Mesendoderm (in vitro differentiated cells): ENCODE results near the gene ZFP1.

Experiments
- DNase-seq: peaks from one replicate; pipeline ENCODE4 v3.0.0; 2013
- H2AK5ac ChIP-seq: 2 replicates; pipeline ENCODE4 v1.6.1; 2013; ENCODE audit warnings: low read length, inconsistent platforms
- H2BK120ac ChIP-seq: 2 replicates; pipeline ENCODE4 v1.6.1; 2013; ENCODE audit warnings: low read depth, mild to moderate bottlenecking, low read length, moderate library complexity, mixed read lengths
- H2BK15ac ChIP-seq: replicated peaks from 2 replicates; pipeline ENCODE4 v1.6.1; 2013; ENCODE audit warnings: low read depth, mild to moderate bottlenecking, moderate library complexity
- H2BK5ac ChIP-seq: 2 replicates; pipeline ENCODE4 v1.6.1; 2013; ENCODE audit warnings: low read length, inconsistent platforms
- H3K18ac ChIP-seq: 2 replicates; pipeline ENCODE4 v1.6.1; 2013; ENCODE audit warnings: mild to moderate bottlenecking, low read length, mixed read lengths
- H3K23ac ChIP-seq: one replicate; pipeline ENCODE4 v1.6.1; 2013; ENCODE audit warnings: low read length
- H3K27ac ChIP-seq: 2 replicates; pipeline ENCODE4 v1.5.1; 2013; ENCODE audit warnings: low read depth, mild to moderate bottlenecking, inconsistent platforms, low read length, moderate library complexity
- H3K27me3 ChIP-seq: 2 replicates; pipeline ENCODE4 v1.6.1; 2013; ENCODE audit warnings: low read length, control low read depth, mild to moderate bottlenecking, inconsistent platforms; ENCODE audit not compliant: insufficient read depth, poor library complexity
- H3K36me3 ChIP-seq: 2 replicates; pipeline ENCODE4 v1.6.1; 2013; ENCODE audit warnings: low read length, inconsistent platforms; ENCODE audit not compliant: control insufficient read depth, insufficient read depth
- H3K4ac ChIP-seq: one replicate; pipeline ENCODE4 v1.6.1; 2013; ENCODE audit warnings: low read depth, mild to moderate bottlenecking, low read length, moderate library complexity
- H3K4me1 ChIP-seq: 2 replicates; pipeline ENCODE4 v1.6.1; 2013; ENCODE audit warnings: low read depth, low read length, inconsistent platforms; ENCODE audit not compliant: control insufficient read depth
- H3K4me2 ChIP-seq: 2 replicates; pipeline ENCODE4 v1.6.1; 2013; ENCODE audit warnings: low read length
- H3K4me3 ChIP-seq: 2 replicates; pipeline ENCODE4 v1.5.1; 2013; ENCODE audit warnings: mild to moderate bottlenecking, low read length
- H3K56ac ChIP-seq: one replicate; pipeline ENCODE4 v1.6.1; 2013; ENCODE audit warnings: low read length
- H3K79me1 ChIP-seq: 2 replicates; pipeline ENCODE4 v1.6.1; 2013; ENCODE audit warnings: low read length, inconsistent platforms
- H3K79me2 ChIP-seq: 2 replicates; pipeline ENCODE4 v1.6.1; 2013; ENCODE audit warnings: mild to moderate bottlenecking, low read length; ENCODE audit not compliant: control insufficient read depth, insufficient read depth
- H3K9ac ChIP-seq: 2 replicates; pipeline ENCODE4 v1.6.1; 2013; ENCODE audit warnings: low read length, inconsistent platforms
- H4K5ac ChIP-seq: one replicate; pipeline ENCODE4 v1.6.1; 2013; ENCODE audit warnings: low read length
- H4K8ac ChIP-seq: one replicate; pipeline ENCODE4 v1.6.1; 2013; ENCODE audit warnings: low read depth, mild to moderate bottlenecking, control low read depth, low read length, moderate library complexity
- WGBS: extraction: QIAGEN DNeasy Blood & Tissue Kit; methylation state at CpG from one replicate; pipeline ENCODE4 v1.1.7; 2013; ENCODE audit warnings: low lambda C conversion rate, missing lambda C conversion rate; ENCODE audit not compliant: insufficient coverage; ENCODE audit errors: extremely low coverage; 5-methylcytosine and 5-hydroxymethylcytosine counted together

Gene ZFP1

DNA sequence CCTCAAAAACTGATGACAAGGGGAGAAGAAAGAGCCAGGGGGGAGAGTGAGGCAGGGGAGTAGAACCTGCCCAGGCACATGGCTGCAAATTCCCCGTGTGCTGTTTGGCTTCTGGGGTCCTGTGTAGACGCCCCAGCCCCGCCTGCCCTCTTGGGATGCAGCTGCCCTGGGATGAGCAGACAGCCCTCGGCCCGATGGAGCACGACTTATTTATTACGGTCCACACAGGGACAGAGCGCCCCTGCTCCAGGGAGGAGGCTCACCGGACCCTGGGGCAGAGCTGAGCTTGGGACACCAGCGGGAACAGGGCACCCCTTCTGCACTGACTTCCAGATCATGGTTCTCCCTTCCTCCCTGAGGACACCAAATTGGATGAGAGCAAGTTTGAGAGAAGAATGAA, 40.8 kb upstream of the ZFP1 start:
- H3K36me3 ChIP-seq: no peaks in the 10 kb centered on the region
- DNase-seq: no peak
- no peak overlapping the region for H2BK15ac ChIP-seq
- no peak overlapping the region for H3K18ac ChIP-seq
- no peak overlapping the region for H2BK120ac ChIP-seq
- no peak overlapping the region for H4K5ac ChIP-seq
- H4K8ac ChIP-seq: no peak overlapping the region
- no peaks in the 10 kb centered on the region for H3K27me3 ChIP-seq
- no peaks in the 10 kb centered on the region for H3K79me2 ChIP-seq
- H2BK5ac ChIP-seq: no peak overlapping the region
- H3K4me2 ChIP-seq: no peak overlapping the region
- no peak overlapping the region for H3K23ac ChIP-seq
- H3K4me3 ChIP-seq: no peak overlapping the region
- no CpG with 5 or more reads among the region's 10 CpGs for WGBS
- peaks cover 4% of the 10 kb centered on the region for H3K79me1 ChIP-seq
- H3K9ac ChIP-seq: no peak overlapping the region
- no peak overlapping the region for H3K27ac ChIP-seq
- no peaks in the 10 kb centered on the region for H3K4me1 ChIP-seq
- H2AK5ac ChIP-seq: no peak overlapping the region
- no peak overlapping the region for H3K56ac ChIP-seq
- H3K4ac ChIP-seq: no peak overlapping the region

DNA sequence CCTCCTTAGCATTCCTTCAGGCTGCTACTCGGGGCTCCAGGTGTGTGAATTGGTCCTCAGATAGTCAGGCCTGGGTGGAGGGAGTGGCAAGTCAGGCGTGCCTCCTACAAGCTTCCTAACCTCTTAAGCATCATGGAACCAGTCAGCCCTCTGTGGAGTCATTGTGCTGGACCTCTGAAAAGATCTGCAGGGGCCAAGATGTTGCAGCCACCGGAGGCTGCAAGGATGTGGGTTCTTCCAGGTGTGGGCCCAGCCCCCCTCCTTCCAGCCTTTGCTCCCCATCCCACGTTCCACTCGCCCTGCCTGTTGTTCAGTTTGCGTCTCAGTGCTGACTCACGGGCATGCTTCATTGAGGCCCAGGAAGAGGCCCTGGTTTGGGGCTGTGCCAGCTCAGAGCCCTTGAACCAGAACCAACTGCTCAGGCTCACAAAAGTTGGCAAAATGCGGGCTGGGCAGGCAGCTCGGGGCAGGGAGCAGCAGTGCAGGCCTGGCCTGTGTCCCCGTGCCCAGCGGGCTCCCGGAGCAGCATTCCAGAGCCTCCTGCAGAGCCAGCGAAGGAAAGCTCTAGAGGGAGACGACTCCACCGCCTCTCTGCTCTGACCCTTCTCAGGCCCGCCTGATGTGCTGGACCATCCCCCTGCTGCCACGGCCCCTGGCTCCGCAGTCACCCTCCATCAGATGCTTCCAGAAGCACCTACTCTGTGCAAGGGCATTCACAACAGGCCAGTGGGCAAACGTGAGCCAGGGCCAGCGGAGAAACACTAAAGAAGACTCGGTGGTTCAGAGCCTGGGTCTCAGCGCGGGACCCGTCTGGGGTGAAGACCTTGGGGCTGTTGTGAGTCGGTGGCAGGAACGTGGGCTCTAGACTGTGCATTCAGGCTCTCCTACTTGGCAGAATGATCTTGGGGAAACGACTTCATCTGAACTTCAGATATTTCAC, 39.3 kb upstream of the ZFP1 start:
- Histone ChIP-seq H2BK15ac (no peak overlapping the region), H3K9ac (no peak overlapping the region), H3K23ac (no peak overlapping the region), H3K79me2 (no peaks in the 10 kb centered on the region), H3K4me2 (no peak overlapping the region), H3K27ac (no peak overlapping the region), H2BK5ac (no peak overlapping the region), H3K79me1 (peaks cover 3% of the 10 kb centered on the region), H2BK120ac (no peak overlapping the region), H3K36me3 (no peaks in the 10 kb centered on the region), H3K4ac (no peak overlapping the region), H3K27me3 (no peaks in the 10 kb centered on the region), H4K8ac (no peak overlapping the region), H3K56ac (no peak overlapping the region), H3K18ac (no peak overlapping the region), H2AK5ac (no peak overlapping the region), H4K5ac (no peak overlapping the region), H3K4me1 (peaks cover 2% of the 10 kb centered on the region), H3K4me3 (no peak overlapping the region)
- no peak for DNase-seq
- WGBS: no CpG with 5 or more reads among the region's 27 CpGs

DNA sequence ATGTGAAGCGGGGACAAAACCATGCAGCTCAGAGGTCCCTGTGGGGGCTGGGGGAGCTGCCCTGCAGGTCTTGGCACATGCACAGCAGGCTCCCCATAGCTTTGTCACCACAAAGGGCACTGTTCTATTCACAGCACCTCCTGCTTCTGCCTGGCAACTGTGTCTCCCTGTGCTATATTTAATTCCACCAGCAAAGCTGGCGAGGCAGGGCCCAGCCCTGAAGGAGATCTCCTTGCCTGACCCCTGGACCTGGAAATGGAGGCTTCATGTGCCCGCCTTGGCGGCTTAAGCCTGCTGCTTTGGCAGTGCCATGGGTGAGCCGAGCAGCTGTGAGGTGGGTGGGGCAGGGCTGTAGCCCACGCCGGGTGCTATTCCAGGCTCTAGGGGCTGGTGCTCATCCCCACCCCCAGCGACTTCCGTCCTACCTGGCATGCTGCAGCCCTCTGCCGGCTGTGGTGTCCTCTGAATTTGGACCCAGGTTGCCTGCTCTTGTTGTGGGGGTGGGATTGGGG, 38.5 kb upstream of the ZFP1 start:
- no peak overlapping the region for H2BK5ac ChIP-seq
- H3K27ac ChIP-seq: no peak overlapping the region
- WGBS: no CpG with 5 or more reads among the region's 10 CpGs
- no peak overlapping the region for H3K18ac ChIP-seq
- H3K4me3 ChIP-seq: no peak overlapping the region
- no peaks in the 10 kb centered on the region for H3K27me3 ChIP-seq
- no peak for DNase-seq
- no peaks in the 10 kb centered on the region for H3K36me3 ChIP-seq
- H3K9ac ChIP-seq: no peak overlapping the region
- H4K5ac ChIP-seq: no peak overlapping the region
- no peak overlapping the region for H3K56ac ChIP-seq
- no peak overlapping the region for H2BK15ac ChIP-seq
- no peak overlapping the region for H2AK5ac ChIP-seq
- no peak overlapping the region for H4K8ac ChIP-seq
- no peaks in the 10 kb centered on the region for H3K79me2 ChIP-seq
- no peak overlapping the region for H3K4ac ChIP-seq
- no peak overlapping the region for H3K23ac ChIP-seq
- H3K79me1 ChIP-seq: no peaks in the 10 kb centered on the region
- no peak overlapping the region for H3K4me2 ChIP-seq
- H2BK120ac ChIP-seq: no peak overlapping the region
- H3K4me1 ChIP-seq: peaks cover 2% of the 10 kb centered on the region

DNA sequence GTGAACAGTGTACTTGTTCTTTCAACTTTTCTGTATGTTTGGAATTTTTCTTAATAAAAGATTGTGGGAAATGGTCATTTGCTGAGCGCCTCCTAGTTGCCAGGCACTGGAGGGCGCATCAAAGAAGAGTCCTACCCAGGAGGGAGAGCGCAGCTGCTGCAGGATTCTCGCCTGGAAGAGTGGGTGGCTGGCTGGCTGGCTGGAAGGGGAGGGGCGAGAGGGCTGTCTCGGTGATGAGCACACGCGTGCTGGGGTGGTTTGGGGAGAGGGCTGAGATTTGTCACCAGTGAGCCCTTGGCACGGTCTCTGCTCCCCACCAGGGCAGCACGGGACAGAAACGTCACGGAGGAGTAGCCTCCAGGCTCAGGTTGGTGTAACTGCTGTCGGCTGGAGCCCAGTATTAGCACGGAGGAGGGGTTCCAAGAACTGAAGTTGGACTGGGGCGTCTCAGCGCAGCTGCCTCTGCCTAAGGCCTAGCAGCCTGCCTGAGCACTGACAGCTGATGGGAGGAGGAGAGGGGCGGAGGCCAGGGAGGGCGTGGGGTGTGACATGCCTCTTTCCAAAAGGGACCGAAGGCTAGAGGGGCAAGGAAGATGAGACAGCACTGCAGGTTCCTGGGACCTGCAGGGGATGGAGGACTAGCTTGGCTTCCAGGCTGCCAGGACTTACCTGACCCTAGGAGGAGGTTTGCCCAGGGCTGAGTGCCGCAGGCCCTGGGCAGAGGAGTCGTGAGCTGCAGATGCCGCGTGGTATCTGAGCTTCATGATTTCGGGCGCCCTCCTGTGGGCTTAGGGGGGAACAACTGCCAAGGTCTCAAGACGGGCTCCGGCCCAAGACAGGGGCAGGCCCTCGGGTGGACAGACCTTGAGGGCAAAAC, 37.4 kb upstream of the ZFP1 start:
- H2BK5ac ChIP-seq: no peak overlapping the region
- H3K27ac ChIP-seq: no peak overlapping the region
- peak; percentile 94 for DNase-seq
- H3K4me3 ChIP-seq: no peak overlapping the region
- H3K79me1 ChIP-seq: no peaks in the 10 kb centered on the region
- H3K56ac ChIP-seq: peak overlapping the region; percentile 44
- no peak overlapping the region for H4K8ac ChIP-seq
- no peak overlapping the region for H3K23ac ChIP-seq
- no peak overlapping the region for H2AK5ac ChIP-seq
- H3K9ac ChIP-seq: peak overlapping the region; percentile 56
- no peak overlapping the region for H2BK120ac ChIP-seq
- no peak overlapping the region for H3K18ac ChIP-seq
- WGBS: no CpG with 5 or more reads among the region's 28 CpGs
- peaks cover 2% of the 10 kb centered on the region for H3K4me1 ChIP-seq
- H3K4me2 ChIP-seq: peak overlapping the region; percentile 37
- no peak overlapping the region for H4K5ac ChIP-seq
- no peak overlapping the region for H3K4ac ChIP-seq
- no peaks in the 10 kb centered on the region for H3K36me3 ChIP-seq
- no peak overlapping the region for H2BK15ac ChIP-seq
- H3K79me2 ChIP-seq: no peaks in the 10 kb centered on the region
- no peaks in the 10 kb centered on the region for H3K27me3 ChIP-seq

DNA sequence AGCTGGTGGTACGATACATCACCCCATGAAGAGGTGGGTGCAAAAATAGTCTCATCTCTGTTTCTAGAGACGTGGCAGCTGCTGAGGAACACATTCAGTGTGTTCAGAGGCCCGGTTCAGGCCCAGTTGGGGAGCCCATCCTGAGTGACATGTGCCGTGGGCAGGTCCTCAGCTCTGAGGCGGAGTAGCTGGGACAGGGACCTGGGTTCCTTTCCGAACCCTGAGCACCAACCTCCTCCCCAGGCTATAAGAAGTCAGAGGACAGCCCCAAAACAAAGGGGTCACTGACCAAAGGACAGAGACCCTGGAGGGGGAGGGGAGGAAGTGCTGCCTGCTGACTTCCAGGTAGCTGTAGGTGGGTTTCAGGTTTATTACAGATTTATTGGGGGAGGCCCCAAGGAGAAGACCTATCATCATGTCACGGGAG, 36.8 kb upstream of the ZFP1 start:
- Histone ChIP-seq H3K4me1 (peaks cover 2% of the 10 kb centered on the region), H3K27ac (no peak overlapping the region), H3K27me3 (no peaks in the 10 kb centered on the region), H2AK5ac (no peak overlapping the region), H3K36me3 (no peaks in the 10 kb centered on the region), H3K56ac (peak overlapping the region; percentile 44), H2BK15ac (no peak overlapping the region), H4K5ac (no peak overlapping the region), H4K8ac (no peak overlapping the region), H3K4ac (no peak overlapping the region), H3K23ac (no peak overlapping the region), H3K4me3 (no peak overlapping the region), H2BK5ac (no peak overlapping the region), H3K18ac (no peak overlapping the region), H3K79me2 (no peaks in the 10 kb centered on the region), H3K4me2 (no peak overlapping the region), H2BK120ac (no peak overlapping the region), H3K9ac (no peak overlapping the region), H3K79me1 (no peaks in the 10 kb centered on the region)
- no CpG with 5 or more reads among the region's 7 CpGs for WGBS
- no peak for DNase-seq
